Measurements from ENCODE around the gene NCOA5.

GRCh38 chr20:46065691-46066090 lies 24.1 kb downstream of the NCOA5 start:
- no peak for TF ChIP-seq ZNF274 (IDR thresholded peaks at IDR 0.05; ENCODE audit: low read depth, low read length)
- TF ChIP-seq YY1 (IDR thresholded peaks at IDR 0.05; ENCODE audit: insufficient read depth, insufficient read length): no peak

All from NT2/D1 (cell line).